Endothelial cell of umbilical vein (primary cell): ENCODE measurements around the gene RNU7-1. TPM values are rescaled to one million over a fixed set of nuclear protein-coding genes. Genes with fewer than 3 reads are reported as not detected.

Source experiments
- BruUV-seq: library from RNA; stranded (reverse); fragments of 400-500 nt; replicated peaks from 2 replicates; lab custom pipeline; 2021; lab: Mats Ljungman, UMichigan
- CTCF ChIA-PET: fragments of 300-600, 350-600 bp; sonication (Branson Sonifier 250); formaldehyde crosslinking; loops from one replicate; lab custom pipeline; 2021; ENCODE audit warnings: antibody characterized with exemption, inconsistent platforms; lab: Charles Lee
- POLR2A ChIA-PET: fragments of 300-600, 350-600 bp; sonication (Branson Sonifier 250); formaldehyde crosslinking; loops from one replicate; lab custom pipeline; 2021; ENCODE audit warnings: antibody characterized with exemption, inconsistent platforms; lab: Charles Lee
- DNase-seq: peaks from one replicate; pipeline ENCODE4 v3.0.0-alpha.2; 2011; ENCODE audit warnings: low read depth, low spot score
- FAIRE-seq: peaks from 2 replicates; lab custom pipeline; 2011; peaks lifted over from hg19 to GRCh38; lab: Jason Lieb, UNC
- H2AFZ ChIP-seq: 2 replicates; pipeline ENCODE4 v1.6.0; 2012; ENCODE audit warnings: low read depth, low read length, control low read depth, inconsistent platforms
- H3K27ac ChIP-seq: 2 replicates; pipeline ENCODE4 v1.5.1; 2011; ENCODE audit warnings: low read depth, mild to moderate bottlenecking, control low read depth, low read length, moderate library complexity; ENCODE audit not compliant: insufficient read depth
- H3K27me3 ChIP-seq, 2 experiments: 2 replicates each; pipeline versions ENCODE4 v1.6.0 to v1.6.1; 2011; ENCODE audit warnings: low read length in 2 of 2, mixed read lengths in 1 of 2; ENCODE audit not compliant: control insufficient read depth in 2 of 2, insufficient read depth in 2 of 2
- H3K36me3 ChIP-seq, 2 experiments: 2 replicates in 1 of 2; 3 replicates in 1 of 2; pipeline ENCODE4 v1.5.1; 2011; ENCODE audit warnings: low read length in 2 of 2, mild to moderate bottlenecking in 1 of 2, moderate library complexity in 1 of 2; ENCODE audit not compliant: control insufficient read depth in 2 of 2, insufficient read depth in 2 of 2; ENCODE audit errors: extremely low read depth in 1 of 2
- H3K4me1 ChIP-seq: 3 replicates; pipeline ENCODE4 v1.5.1; 2011; ENCODE audit warnings: mild to moderate bottlenecking, low read length; ENCODE audit not compliant: control insufficient read depth, insufficient read depth; ENCODE audit errors: extremely low read depth
- H3K4me2 ChIP-seq: 2 replicates; pipeline ENCODE4 v1.6.1; 2011; ENCODE audit warnings: low read length, control low read depth, mixed read lengths; ENCODE audit not compliant: insufficient read depth
- H3K4me3 ChIP-seq, 3 experiments: fragments of 200-600 bp in 1 of 3; sonication (generic), shearing (Covaris generic) in 1 of 3; replicated peaks in 1 of 3; 2 replicates each; pipeline ENCODE4 v1.5.1; 2011 to 2016; ENCODE audit warnings: control low read depth in 3 of 3, low read length in 3 of 3, mild to moderate bottlenecking in 2 of 3, inconsistent platforms in 1 of 3, low read depth in 1 of 3, moderate library complexity in 1 of 3; ENCODE audit not compliant: insufficient read depth in 1 of 3
- H3K79me2 ChIP-seq: 2 replicates; pipeline ENCODE4 v1.6.0; 2012; ENCODE audit warnings: low read length, inconsistent platforms; ENCODE audit not compliant: control insufficient read depth, insufficient read depth
- H3K9ac ChIP-seq: replicated peaks from 2 replicates; pipeline ENCODE3; 2011; ENCODE audit warnings: low read length, control low read depth; ENCODE audit not compliant: insufficient read depth; ENCODE audit errors: extremely low read depth
- H3K9me1 ChIP-seq: replicated peaks from 3 replicates; pipeline ENCODE4 v1.6.0; 2011; ENCODE audit warnings: mild to moderate bottlenecking, low read length; ENCODE audit not compliant: control insufficient read depth, insufficient read depth; ENCODE audit errors: extremely low read depth
- H3K9me3 ChIP-seq: replicated peaks from 2 replicates; pipeline ENCODE4 v1.5.1; 2012; ENCODE audit warnings: low read length, inconsistent platforms; ENCODE audit not compliant: control insufficient read depth, insufficient read depth
- H4K20me1 ChIP-seq: replicated peaks from 2 replicates; pipeline ENCODE3; 2011; ENCODE audit warnings: mild to moderate bottlenecking, low read length; ENCODE audit not compliant: control insufficient read depth, insufficient read depth; ENCODE audit errors: extremely low read depth
- CTCF ChIP-seq, 2 donors: IDR thresholded peaks; 1 replicate in 1 of 2; 2 replicates in 1 of 2; pipeline ENCODE4 v1.5.1; 2011; ENCODE audit warnings: low read length in 2 of 2, mild to moderate bottlenecking in 2 of 2, moderate library complexity in 2 of 2, control low read depth in 1 of 2, inconsistent platforms in 1 of 2, low read depth in 1 of 2; ENCODE audit not compliant: insufficient read depth in 1 of 2; ENCODE audit errors: extremely low read depth in 1 of 2
- EZH2 ChIP-seq: IDR thresholded peaks from 2 replicates; pipeline ENCODE4 v1.6.1; 2012; ENCODE audit warnings: borderline replicate concordance, low read depth, mild to moderate bottlenecking, moderate library complexity, low read length, inconsistent platforms; ENCODE audit not compliant: severe bottlenecking
- FOS ChIP-seq: IDR thresholded peaks from 2 replicates; pipeline ENCODE4 v1.6.1; 2011; ENCODE audit warnings: mild to moderate bottlenecking, low read length, moderate library complexity, borderline replicate concordance; ENCODE audit not compliant: insufficient read depth
- GATA2 ChIP-seq: IDR thresholded peaks from 2 replicates; pipeline ENCODE4 v1.7.0; 2011; ENCODE audit warnings: low read depth, mild to moderate bottlenecking, moderate library complexity, mixed read lengths, low read length; ENCODE audit not compliant: insufficient read length, insufficient read depth
- JUN ChIP-seq: IDR thresholded peaks from 2 replicates; pipeline ENCODE4 v1.6.1; 2011; ENCODE audit warnings: borderline replicate concordance, low read depth; ENCODE audit not compliant: insufficient read length, insufficient read depth
- MAX ChIP-seq: IDR thresholded peaks from 2 replicates; pipeline ENCODE4 v1.6.1; 2011; ENCODE audit not compliant: insufficient read depth, insufficient read length
- MYC ChIP-seq: IDR thresholded peaks from one replicate; pipeline ENCODE4 v1.6.1; 2011; ENCODE audit warnings: mild to moderate bottlenecking, low read depth, low read length
- POLR2A ChIP-seq: IDR thresholded peaks from 2 replicates; pipeline ENCODE4 v1.6.1; 2012; ENCODE audit warnings: low read depth, mild to moderate bottlenecking, control low read depth, low read length
- POLR2AphosphoS5 ChIP-seq: IDR thresholded peaks from 2 replicates; pipeline ENCODE4 v1.6.1; 2012; ENCODE audit warnings: low read depth, mild to moderate bottlenecking, control low read depth, low read length, moderate library complexity; ENCODE audit not compliant: insufficient read depth
- dilution Hi-C: fragments of 300-500 bp; cut with MboI; formaldehyde crosslinking; loops from one replicate; pipeline ENCODE4 v1.15.0; 2019; ENCODE audit warnings: low sequenced_read_pairs; ENCODE audit not compliant: extremely low pct_ligation_motif_present
- intact Hi-C: fragments of 100-400 bp; cut with micrococcal nuclease; formaldehyde crosslinking; loops from one replicate; pipeline ENCODE4 v1.10.0; 2022
- polyA plus RNA-seq, 4 experiments: library from polyadenylated mRNA; depleted of rRNA in 3 of 4; stranded (reverse) in 3 of 4; unstranded in 1 of 4; fragments of >200 nt; gene quantifications; 2 replicates each; pipeline versions ENCODE4 v1.2.1 to v1.2.3, GENCODE V29; 2011 to 2012; ENCODE audit warnings: missing spikeins in 1 of 4
- total RNA-seq: library from RNA; stranded (reverse); gene quantifications from 2 replicates; pipeline ENCODE4 v1.2.3, GENCODE V29; 2021

RNU7-1 gene
- total and polyA plus RNA-seq, 2 donors (not counting 3 experiments of a cell fraction or from before 2014, with no cell fraction given): not detected

- no TSS peak for BruUV-seq
- Histone ChIP-seq H3K27me3 (no peaks in the 10 kb centered on the region), H3K4me2 (no peak overlapping the region), H4K20me1 (no peaks in the 10 kb centered on the region), H3K9me1 (no peaks in the 10 kb centered on the region), H3K9ac (no peak overlapping the region), H3K27ac (no peak overlapping the region), H2AFZ (no peak overlapping the region), H3K79me2 (no peaks in the 10 kb centered on the region), H3K4me1 (no peaks in the 10 kb centered on the region), H3K9me3 (no peaks in the 10 kb centered on the region), H3K36me3 (peaks cover 10 to 27% of the 10 kb centered on the region in 2 experiments), H3K4me3 (no peak overlapping the region)
- dilution Hi-C loops: no loop called here
- intact Hi-C loops: no loop called here
- DNase-seq (no peak), FAIRE-seq (no peak)
- TF ChIP-seq FOS (no peak), POLR2AphosphoS5 (no peak)
- ChIA-PET CTCF (no interaction called here), POLR2A (no interaction called here)
Observed at GRCh38 chr12:6980740-6981139, 37.1 kb downstream of the RNU7-1 start.

- no peak overlapping the region for H2AFZ ChIP-seq
- intact Hi-C loops: no loop called here
- no peaks in the 10 kb centered on the region for H3K79me2 ChIP-seq
- H3K9ac ChIP-seq: no peak overlapping the region
- no peak for DNase-seq
- POLR2A ChIA-PET: no interaction called here
- no peak for FAIRE-seq
- H3K27ac ChIP-seq: no peak overlapping the region
- no peak for TF ChIP-seq MYC
- TF ChIP-seq GATA2: no peak
- no peak for TF ChIP-seq EZH2
- no peak for TF ChIP-seq POLR2AphosphoS5
- no peak for TF ChIP-seq JUN
- no peak for TF ChIP-seq FOS
- no peak for TF ChIP-seq MAX
- no peak for TF ChIP-seq CTCF (IDR thresholded peaks at IDR 0.05; ENCODE audit: extremely low read depth in 1 of 2, insufficient read depth in 1 of 2, low read depth in 1 of 2, low read length in 2 of 2)
- no peak for TF ChIP-seq POLR2A
- no TSS peak for BruUV-seq
- CTCF ChIA-PET: interaction anchor here (0.7 kb wide), 1 partner anchor 17 kb away, joined by 3 read pairs; no protein-coding TSS in a partner anchor
- no peak overlapping the region for H3K4me3 ChIP-seq
- H3K4me1 ChIP-seq: no peaks in the 10 kb centered on the region
- H4K20me1 ChIP-seq: no peaks in the 10 kb centered on the region
- no peaks in the 10 kb centered on the region for H3K27me3 ChIP-seq
- no peaks in the 10 kb centered on the region for H3K9me1 ChIP-seq
- no peaks in the 10 kb centered on the region for H3K9me3 ChIP-seq
- dilution Hi-C loops: no loop called here
- H3K4me2 ChIP-seq: no peak overlapping the region
- H3K36me3 ChIP-seq: peaks cover 8 to 23% of the 10 kb centered on the region in 2 experiments
Observed at GRCh38 chr12:6981152-6982052, 37.8 kb downstream of the RNU7-1 start.
